K562 (cell line): Measurements from ENCODE around the gene CDIPT. TPM values are rescaled to one million over a fixed set of nuclear protein-coding genes. Genes with fewer than 3 reads are reported as not detected.

Experiments
- ATF2 ChIP-seq: sonication (generic); formaldehyde crosslinking; IDR thresholded peaks from 2 replicates; pipeline ENCODE4 v1.8.1; 2022; ENCODE audit warnings: missing genetic modification reagents
- BDP1 ChIP-seq: IDR thresholded peaks from 3 replicates; pipeline ENCODE4 v1.6.1; 2011; ENCODE audit not compliant: insufficient read length, insufficient read depth
- BRD4 ChIP-seq: fragments of 200-600 bp; sonication (generic); IDR thresholded peaks from 2 replicates; pipeline ENCODE4 v1.6.1; 2017; ENCODE audit warnings: inconsistent platforms
- CREB3L1 ChIP-seq: fragments of 450-650 bp; IDR thresholded peaks from 2 replicates; pipeline ENCODE4 v1.6.1; 2014; ENCODE audit warnings: low read depth, mild to moderate bottlenecking, moderate library complexity, borderline replicate concordance
- CTBP1 ChIP-seq: fragments of 450-650 bp; IDR thresholded peaks from 2 replicates; pipeline ENCODE4 v1.6.1; 2016; ENCODE audit warnings: borderline replicate concordance
- CTCF ChIP-seq, 3 experiments: IDR thresholded peaks in 2 of 3; conservative IDR thresholded peaks in 1 of 3; 2 replicates each; pipeline ENCODE4 v1.5.1; 2011 to 2012; ENCODE audit warnings: low read length in 3 of 3, mild to moderate bottlenecking in 3 of 3, control low read depth in 2 of 3, improper control_type of control experiment in 1 of 3, inconsistent platforms in 1 of 3, low read depth in 1 of 3, mixed read lengths in 1 of 3, moderate library complexity in 1 of 3; ENCODE audit not compliant: insufficient read depth in 2 of 3
- CXXC5 ChIP-seq: fragments of 250-450 bp; sonication (Bioruptor Pico); IDR thresholded peaks from 2 replicates; pipeline ENCODE4 v1.8.0; 2022; ENCODE audit warnings: inconsistent platforms, mild to moderate bottlenecking, moderate library complexity
- EGR1 ChIP-seq: fragments of 450-650 bp; conservative IDR thresholded peaks from 2 replicates; pipeline ENCODE4 v1.6.1; 2017; ENCODE audit warnings: mild to moderate bottlenecking
- ETV1 ChIP-seq: fragments of 450-650 bp; conservative IDR thresholded peaks from 2 replicates; pipeline ENCODE4 v1.6.1; 2016; ENCODE audit warnings: missing genetic modification characterization, control low read depth, low read depth, missing compliant biosample characterization
- GATA2 ChIP-seq: sonication (generic); formaldehyde crosslinking; IDR thresholded peaks from 2 replicates; pipeline ENCODE4 v1.4.0; 2020; ENCODE audit warnings: mild to moderate bottlenecking, missing genetic modification reagents
- HBP1 ChIP-seq: fragments of 450-650 bp; formaldehyde crosslinking; IDR thresholded peaks from 2 replicates; pipeline ENCODE4 v1.4.0; 2022; ENCODE audit warnings: missing genetic modification characterization
- KDM1A ChIP-seq, 2 experiments: fragments of 450-650 bp; IDR thresholded peaks; 2 replicates each; pipeline ENCODE4 v1.6.1; 2016; ENCODE audit warnings: mild to moderate bottlenecking in 2 of 2
- NFATC3 ChIP-seq: fragments of 450-650 bp; IDR thresholded peaks from 2 replicates; pipeline ENCODE4 v1.6.1; 2017; ENCODE audit warnings: mild to moderate bottlenecking
- POLR3G ChIP-seq: IDR thresholded peaks from 2 replicates; pipeline ENCODE4 v1.6.1; 2011; ENCODE audit not compliant: insufficient read length, insufficient replicate concordance; ENCODE audit errors: extremely low read depth
- SP1 ChIP-seq: sonication (generic); formaldehyde crosslinking; IDR thresholded peaks from 2 replicates; pipeline ENCODE4 v1.8.1; 2022; ENCODE audit warnings: mild to moderate bottlenecking, missing genetic modification reagents
- SREBF2 ChIP-seq: sonication (generic); formaldehyde crosslinking; IDR thresholded peaks from 2 replicates; pipeline ENCODE4 v1.4.0; 2020; ENCODE audit warnings: mild to moderate bottlenecking, missing genetic modification reagents
- TAF7 ChIP-seq: fragments of 450-650 bp; IDR thresholded peaks from 2 replicates; pipeline ENCODE4 v1.6.1; 2016; ENCODE audit warnings: missing genetic modification characterization, missing compliant biosample characterization
- TAF9B ChIP-seq: fragments of 450-650 bp; IDR thresholded peaks from 2 replicates; pipeline ENCODE4 v1.6.1; 2018; ENCODE audit warnings: mild to moderate bottlenecking; ENCODE audit not compliant: partially characterized antibody
- TARDBP ChIP-seq: fragments of 450-650 bp; IDR thresholded peaks from 2 replicates; pipeline ENCODE4 v1.6.1; 2016
- THRAP3 ChIP-seq: fragments of 450-650 bp; IDR thresholded peaks from 2 replicates; pipeline ENCODE4 v1.6.1; 2016; ENCODE audit warnings: mild to moderate bottlenecking, inconsistent platforms, borderline replicate concordance
- ZNF395 ChIP-seq: fragments of 200-800 bp; sonication (Bioruptor generic); IDR thresholded peaks from 2 replicates; pipeline ENCODE4 v1.6.1; 2017; ENCODE audit warnings: missing genetic modification characterization, missing compliant biosample characterization
- polyA plus RNA-seq, 8 experiments: library from polyadenylated mRNA; depleted of rRNA in 4 of 8; stranded (reverse) in 5 of 8; unstranded in 3 of 8; fragments of >200 nt; fragmentation: Nextera tagmentation in 2 of 8; fragmentation: Illumina TruSeq in 1 of 8; extraction: Ambion mirVana in 2 of 8; extraction: Trizol in 1 of 8; gene quantifications; 2 replicates each; pipeline versions ENCODE4 v1.2.1 to v1.2.3, GENCODE V29; 2011 to 2014; ENCODE audit warnings: inconsistent platforms in 1 of 8, missing spikeins in 1 of 8
- total RNA-seq, 7 experiments: library from RNA; depleted of rRNA in 6 of 7; stranded (reverse); fragments of >200 nt in 6 of 7; fragmentation: Illumina TruSeq in 2 of 7; extraction: Trizol in 2 of 7; gene quantifications; 2 replicates each; pipeline versions ENCODE4 v1.2.1 to v1.2.3, GENCODE V29; 2011 to 2021; ENCODE audit warnings: low replicate concordance in 1 of 7

The CDIPT gene
- total and polyA plus RNA-seq, 9 of the 15 experiments (the other 6 are each of a cell fraction or from before 2014, with no cell fraction given) = 1.3 to 37.0 (median 23.0) TPM

GRCh38 chr16:29848420-29849297 lies 14.4 kb downstream of the CDIPT start (continued):
- TF ChIP-seq ZNF395 (CRISPR knock-in tag) = no peak
- peak; percentile 24; the same call in 1 of the 2 replicates for TF ChIP-seq SP1 (CRISPR knock-in tag)
- no peak for TF ChIP-seq THRAP3
- no peak for TF ChIP-seq SREBF2 (CRISPR knock-in tag)
- TF ChIP-seq CTBP1 = peak; percentile 32; the same call in 1 of the 2 replicates
- TF ChIP-seq NFATC3 = no peak
- TF ChIP-seq TAF7 (tag) = no peak
- TF ChIP-seq TARDBP = no peak
- no peak for TF ChIP-seq GATA2
- TF ChIP-seq BRD4 = no peak
- no peak for TF ChIP-seq EGR1
- no peak for TF ChIP-seq CXXC5 (CRISPR knock-in tag)
- no peak for TF ChIP-seq HBP1 (CRISPR knock-in tag)
- no peak for TF ChIP-seq CREB3L1
- TF ChIP-seq CTCF (IDR thresholded peaks at IDR 0.05 in 2 of 3, conservative IDR thresholded peaks at IDR 0.05 in 1 of 3; ENCODE audit: insufficient read depth in 2 of 3, low read depth in 1 of 3, low read length in 3 of 3) = peak; percentile 88 to 96 (median 90)
- no peak for TF ChIP-seq POLR3G
- TF ChIP-seq BDP1 = no peak
- no peak for TF ChIP-seq ATF2 (CRISPR knock-in tag)
- TF ChIP-seq KDM1A (IDR thresholded peaks at IDR 0.05) = no peak
- no peak for TF ChIP-seq TAF9B
- no peak for TF ChIP-seq ETV1
